Activated T-cell treated with anti-CD3 and anti-CD28 coated beads, Interleukin-2, amount 50 U/mL, for 48 hours (primary cell): ENCODE data around the gene CTBP1.

ENCODE experiments used
- DNase-seq, 2 experiments: peaks; one replicate each; pipeline ENCODE4 v3.0.0-alpha.2; 2020

The CTBP1 gene

DNA sequence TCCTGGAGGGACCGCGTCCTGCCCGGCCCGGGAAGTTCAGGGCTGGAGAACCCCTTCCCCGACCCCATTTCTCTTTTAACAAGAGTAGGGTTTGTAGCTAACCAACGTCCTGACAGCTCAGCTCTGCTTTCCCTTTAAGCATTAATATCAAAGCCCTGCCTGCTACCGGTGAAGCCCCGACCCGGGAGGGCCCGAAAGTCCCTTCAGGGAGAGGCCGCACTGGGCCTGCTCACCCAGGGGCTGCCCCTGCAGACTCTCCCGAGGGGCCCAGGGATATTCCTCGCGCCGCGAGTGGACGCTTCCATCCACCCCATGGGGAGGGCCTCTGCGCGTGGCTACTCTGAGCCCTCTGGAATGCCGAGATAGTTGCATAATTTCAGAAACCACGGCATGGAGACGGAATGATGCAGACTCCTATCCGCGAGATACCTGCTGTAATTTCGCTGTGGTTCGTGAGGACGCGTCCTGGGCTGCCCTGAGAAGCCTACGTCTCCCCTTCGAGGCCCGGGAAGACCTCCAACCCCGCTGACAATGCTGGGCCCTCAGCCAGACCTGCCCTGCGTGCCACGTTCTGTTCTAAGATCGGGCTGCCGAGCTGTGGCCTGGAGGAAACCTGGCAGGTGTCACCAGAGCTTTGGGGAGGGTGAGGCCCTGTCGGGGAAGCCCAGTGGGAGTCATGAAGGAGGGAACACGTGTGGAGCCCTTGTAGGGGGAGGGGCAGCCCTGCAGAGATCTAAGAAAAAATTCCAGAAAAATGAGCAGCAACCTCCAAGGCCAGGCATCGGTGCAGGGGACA is 999 bp upstream of the CTBP1 start:
- DNase-seq: peak; percentile 75 to 80

- DNase-seq: peak; percentile 83 to 89
Observed at GRCh38 chr4:1249148-1249730, 309 bp upstream of the CTBP1 start.

- DNase-seq: no peak
Observed at GRCh38 chr4:1247864-1248244, 1.1 kb downstream of the CTBP1 start.

DNA sequence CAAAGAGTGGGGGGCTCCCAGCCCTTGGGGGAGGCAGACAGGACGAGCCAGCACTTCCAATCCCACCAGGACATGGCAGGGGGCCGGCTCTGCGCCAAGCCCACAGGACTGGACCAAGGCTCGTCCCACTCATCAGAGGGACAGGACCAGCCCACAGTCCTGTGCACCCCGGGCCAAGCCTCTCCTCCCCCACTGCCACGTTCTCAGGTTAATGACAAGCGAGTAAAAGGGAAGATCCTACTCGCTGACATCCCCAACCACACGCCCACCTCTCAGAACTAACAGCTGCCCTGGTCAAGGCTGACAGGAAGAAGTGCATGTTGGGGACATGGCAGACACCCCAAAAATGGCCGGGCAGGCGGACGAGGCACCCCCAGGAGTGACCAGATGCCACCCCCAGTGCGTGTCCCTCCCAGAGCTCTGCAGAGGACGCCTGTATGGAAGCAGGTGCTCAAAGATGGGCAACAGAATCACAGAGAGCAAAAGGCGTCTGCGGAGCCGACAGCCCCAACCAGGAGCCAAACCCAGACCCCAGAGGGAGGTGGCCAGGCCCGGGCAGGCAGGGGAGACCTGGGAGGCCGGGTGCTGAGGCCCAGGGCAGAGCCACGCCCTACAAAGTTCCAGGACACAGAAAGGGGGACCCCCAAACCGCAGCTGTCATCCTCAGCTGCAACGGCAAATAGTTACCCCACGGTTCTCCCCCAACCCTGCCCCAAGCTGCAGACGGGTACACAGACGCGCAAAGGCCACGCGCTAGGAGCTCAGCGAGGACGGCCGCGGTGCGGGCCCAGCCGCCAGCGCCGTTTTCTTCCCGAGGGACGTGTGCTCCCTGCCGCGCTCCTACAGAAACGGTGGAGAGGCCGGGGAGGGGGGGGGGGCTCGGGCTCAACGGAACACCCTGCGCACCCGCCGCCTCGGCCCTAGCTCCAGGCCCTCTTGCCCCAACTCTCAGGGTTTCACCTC is 1.7 kb downstream of the CTBP1 start:
- DNase-seq: peak; percentile 49 to 56

- DNase-seq: no peak
Observed at GRCh38 chr4:1246111-1246881, 2.6 kb downstream of the CTBP1 start.

DNA sequence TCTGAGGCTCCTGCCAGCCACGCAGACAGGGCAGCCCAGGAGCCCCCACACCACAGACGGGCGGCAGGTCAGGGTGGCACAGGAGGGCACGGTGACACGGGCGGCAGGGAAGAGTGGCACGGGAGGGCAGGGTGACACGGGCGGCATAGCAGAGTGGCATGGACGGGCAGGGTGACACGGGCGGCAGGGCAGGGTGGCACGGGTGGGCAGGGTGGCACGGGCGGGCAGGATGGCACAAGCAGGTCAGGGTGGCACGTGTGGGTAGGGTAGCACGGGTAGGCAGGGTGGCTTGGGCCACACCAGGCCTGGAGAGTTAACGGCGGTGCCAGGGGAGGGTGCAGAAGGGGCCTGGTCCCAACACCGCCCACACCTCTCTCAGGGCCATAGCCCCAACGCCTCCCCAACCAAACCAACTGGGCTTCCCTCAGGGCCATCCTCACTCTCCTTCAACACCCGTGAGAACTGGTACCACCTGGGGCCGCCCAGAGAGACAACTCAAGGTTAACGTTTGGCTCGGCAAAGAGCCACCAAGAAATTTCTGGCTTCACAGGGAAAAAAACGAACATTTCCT is 3.4 kb downstream of the CTBP1 start:
- no peak for DNase-seq

GRCh38 chr4:1244978-1245471 is 3.9 kb downstream of the CTBP1 start:
- DNase-seq: no peak

DNA sequence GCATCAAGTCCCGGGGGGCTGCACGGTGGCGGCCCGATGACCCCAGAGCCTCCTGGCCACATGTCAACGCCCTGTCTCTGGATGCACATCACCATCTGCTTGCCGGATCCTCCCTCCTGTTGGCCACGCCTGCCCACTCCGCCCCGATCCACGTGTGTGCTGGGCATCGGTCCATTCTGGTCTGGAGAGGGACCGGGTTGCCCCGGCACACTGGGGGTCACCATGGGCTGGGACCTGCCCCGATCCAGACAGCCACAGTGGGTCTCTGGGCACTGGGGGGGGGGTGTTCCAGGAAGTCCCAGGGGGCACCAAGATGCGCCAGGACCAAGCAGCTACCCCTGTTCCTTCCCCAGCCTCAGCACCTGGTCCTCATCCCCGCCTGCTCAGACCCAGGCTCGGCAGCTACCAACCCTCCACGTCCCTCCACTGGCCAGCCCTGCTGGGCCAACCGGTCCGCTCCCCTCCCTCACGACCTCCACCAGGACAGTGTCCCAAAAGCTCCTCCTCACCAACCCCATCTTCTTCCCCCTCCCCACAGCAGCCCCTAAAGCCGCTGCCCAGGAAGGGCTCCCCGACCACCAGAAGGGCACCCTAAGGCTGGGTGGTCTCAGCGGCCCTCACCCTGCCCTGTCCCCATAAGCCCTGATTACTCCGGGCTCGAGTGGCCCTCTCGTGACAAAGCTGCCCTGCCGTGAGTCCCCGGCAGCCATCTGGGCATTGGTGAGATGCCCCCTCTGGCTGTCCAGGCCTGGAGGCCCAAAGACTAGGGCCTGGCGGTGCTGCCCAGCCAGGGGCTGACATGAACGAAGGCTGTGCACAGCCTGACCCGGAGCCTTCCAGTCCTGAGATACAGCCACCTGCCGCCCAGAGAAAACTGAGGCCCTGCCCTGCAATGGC is 4.6 kb downstream of the CTBP1 start:
- no peak for DNase-seq

DNA sequence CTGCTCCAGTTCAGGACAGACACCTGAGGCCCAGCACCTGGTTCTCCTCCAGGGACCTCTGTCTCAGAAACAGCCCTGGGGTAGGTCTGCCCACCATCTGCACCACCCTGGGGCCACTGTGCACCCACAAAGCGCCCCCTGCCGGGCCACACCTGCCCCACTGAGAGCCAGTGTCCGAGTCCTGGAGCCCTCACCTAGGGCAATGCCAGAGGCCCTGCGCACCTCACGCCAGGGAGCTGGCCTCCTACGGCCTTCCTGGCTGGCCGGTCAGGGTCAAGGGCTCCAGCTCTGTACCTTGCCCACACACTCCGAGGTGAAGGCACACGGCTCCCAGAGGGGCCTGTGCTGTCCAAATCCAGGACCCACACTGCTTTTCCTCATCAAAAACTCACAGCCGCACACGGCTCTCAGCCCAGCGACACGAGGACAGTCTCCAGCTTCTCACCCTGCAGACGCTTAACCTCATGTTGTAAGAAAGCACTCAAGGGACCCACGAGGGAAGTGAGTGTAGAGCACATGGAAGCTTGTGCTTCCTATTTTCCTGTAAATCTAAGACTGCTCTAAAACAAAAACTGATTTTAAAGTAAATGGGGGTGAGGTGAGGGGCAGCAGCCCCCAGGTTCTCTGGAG is 5.4 kb downstream of the CTBP1 start:
- no peak for DNase-seq

GRCh38 chr4:1242506-1243450 is 6.2 kb downstream of the CTBP1 start:
- DNase-seq: no peak

DNA sequence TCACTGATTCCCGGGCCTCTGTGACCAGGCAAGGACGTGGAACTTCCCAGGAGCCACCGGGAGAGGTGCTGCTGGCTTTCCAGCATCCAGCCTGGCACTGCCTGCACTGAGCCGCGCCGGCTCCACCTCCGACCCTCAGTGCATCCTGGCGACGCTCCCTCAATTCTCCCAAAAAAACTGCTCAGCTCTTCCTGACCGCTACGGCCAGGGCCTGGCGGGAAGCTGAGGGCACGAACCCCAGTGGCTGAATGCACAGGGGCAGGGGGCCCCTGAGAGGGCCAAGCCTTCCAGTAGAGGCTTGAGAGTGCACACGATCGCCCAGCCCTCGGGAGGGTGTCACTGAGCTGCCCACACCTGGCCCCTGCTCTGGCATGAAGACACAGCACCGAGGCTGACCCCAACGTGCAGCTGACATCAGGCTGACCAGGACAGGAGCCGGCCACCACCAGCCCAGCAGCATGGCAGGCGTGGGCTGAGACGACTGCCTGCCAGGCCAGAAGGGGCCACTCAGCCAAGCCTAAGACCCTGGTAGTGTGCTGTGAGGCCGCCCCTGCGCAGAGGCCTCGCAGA is 6.9 kb downstream of the CTBP1 start:
- no peak for DNase-seq

GRCh38 chr4:1241466-1241935 is 7.4 kb downstream of the CTBP1 start:
- no peak for DNase-seq

- no peak for DNase-seq
Observed at GRCh38 chr4:1240721-1241465, 8.0 kb downstream of the CTBP1 start.

DNA sequence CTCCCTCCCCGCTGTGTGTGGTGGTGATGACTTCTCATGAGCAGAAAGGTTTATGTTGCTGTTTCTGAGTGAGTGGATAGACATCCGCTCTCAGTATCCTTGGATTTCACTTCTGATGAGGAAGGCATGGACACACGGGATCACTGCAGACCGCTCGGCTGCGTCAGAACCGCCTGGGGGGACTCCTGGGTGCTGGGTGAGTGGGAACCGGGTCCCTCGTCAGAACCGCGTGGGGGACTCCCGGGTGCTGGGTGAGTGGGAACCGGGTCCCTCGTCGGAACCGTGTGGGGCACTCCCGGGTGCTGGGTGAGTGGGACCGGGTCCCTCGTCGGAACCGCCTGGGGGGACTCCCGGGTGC is 9.0 kb downstream of the CTBP1 start:
- DNase-seq: no peak

- no peak for DNase-seq
Observed at GRCh38 chr4:1239141-1239949, 9.6 kb downstream of the CTBP1 start.

- no peak for DNase-seq
Observed at GRCh38 chr4:1238676-1239000, 10.3 kb downstream of the CTBP1 start.

DNA sequence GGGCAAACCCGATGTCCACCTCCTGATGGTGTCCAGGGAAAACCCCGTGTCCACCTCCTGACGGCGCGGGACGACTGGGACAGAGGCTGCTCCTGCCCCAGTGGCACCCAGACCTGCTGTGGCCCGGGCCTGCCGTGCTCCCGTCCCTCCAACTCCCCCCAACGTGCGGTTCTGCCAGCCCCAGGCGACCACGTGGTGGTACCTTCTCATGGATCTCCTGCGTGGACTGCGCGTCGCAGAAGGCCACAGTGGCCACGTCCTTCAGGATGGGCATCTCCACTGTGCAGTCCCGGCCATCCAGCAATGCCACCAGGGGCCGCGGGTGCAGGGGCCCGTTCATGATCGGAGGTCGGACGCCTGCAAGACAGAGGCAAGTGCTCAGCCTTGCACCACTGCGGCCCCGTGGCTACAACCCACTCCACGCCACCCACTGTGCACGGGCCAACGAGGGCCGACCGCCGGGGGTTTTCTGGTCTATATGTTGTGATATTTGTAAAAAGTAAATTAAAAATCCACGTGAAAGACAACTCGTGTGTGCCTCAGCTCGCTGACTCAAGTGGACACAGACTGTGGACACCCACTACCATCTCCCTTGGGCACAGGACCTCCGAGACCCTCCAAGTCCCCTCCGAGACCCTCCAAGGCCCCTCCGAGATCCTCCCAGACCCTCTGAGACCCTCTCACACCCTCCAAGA is 10.8 kb downstream of the CTBP1 start:
- no peak for DNase-seq
